HT1080 (cell line): ENCODE results near the gene KDM4B. TPM values are rescaled to one million over a fixed set of nuclear protein-coding genes. Genes with fewer than 3 reads are reported as not detected.

ENCODE experiments used
- DNase-seq: peaks from one replicate; pipeline ENCODE4 v3.0.0-alpha.2; 2015; ENCODE audit warnings: low read depth
- total RNA-seq: library from RNA; depleted of rRNA; stranded (reverse); fragments of >200 nt; shearing (Covaris generic); gene quantifications from 2 replicates; pipeline ENCODE4 v1.2.3, GENCODE V29; 2014

Gene KDM4B
- total RNA-seq, 1 experiment from 2014 or later = 3.1 TPM

DNA sequence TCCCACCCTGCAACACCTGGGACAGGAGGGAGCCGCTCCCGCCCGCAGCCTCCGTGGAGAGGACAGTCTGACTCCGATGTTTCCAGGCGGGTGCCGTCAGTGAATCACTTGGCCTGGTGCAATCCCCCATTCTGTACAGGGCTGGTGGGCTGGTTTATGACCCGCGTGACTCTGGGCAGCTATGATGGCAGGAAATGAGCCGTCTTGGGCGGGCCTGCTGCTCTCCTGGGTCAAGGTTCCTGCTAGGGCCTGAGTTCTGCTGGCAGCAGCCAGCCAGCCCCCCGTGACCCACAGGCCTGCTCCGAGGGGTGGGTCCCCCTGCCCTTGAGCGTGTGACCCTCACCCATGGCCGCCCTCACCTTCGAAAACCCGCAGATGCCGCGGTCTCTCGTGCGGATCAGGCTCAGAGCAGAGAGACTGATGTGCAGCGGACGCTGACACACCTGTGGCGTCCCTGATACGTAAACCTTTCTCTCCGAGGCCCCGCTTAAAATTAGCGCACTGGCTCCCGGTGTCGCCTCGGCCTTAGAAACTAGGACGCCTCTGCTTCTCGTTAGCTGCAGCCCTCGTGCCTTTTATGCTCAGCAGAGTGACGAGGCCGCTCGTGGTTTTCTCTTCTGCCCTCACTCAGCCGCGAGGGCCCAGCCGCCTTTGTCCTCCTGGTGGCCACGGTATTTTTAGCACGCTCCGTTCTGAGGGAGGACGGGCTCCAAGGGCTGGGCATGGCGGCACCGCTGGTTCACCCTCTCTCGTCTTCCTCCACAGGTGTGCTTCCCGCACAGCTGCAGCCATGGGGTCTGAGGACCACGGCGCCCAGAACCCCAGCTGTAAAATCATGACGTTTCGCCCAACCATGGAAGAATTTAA, 63.4 kb downstream of the KDM4B start:
- no peak for DNase-seq

GRCh38 chr19:5035105-5035761, 66.3 kb downstream of the KDM4B start:
- DNase-seq = no peak

DNA sequence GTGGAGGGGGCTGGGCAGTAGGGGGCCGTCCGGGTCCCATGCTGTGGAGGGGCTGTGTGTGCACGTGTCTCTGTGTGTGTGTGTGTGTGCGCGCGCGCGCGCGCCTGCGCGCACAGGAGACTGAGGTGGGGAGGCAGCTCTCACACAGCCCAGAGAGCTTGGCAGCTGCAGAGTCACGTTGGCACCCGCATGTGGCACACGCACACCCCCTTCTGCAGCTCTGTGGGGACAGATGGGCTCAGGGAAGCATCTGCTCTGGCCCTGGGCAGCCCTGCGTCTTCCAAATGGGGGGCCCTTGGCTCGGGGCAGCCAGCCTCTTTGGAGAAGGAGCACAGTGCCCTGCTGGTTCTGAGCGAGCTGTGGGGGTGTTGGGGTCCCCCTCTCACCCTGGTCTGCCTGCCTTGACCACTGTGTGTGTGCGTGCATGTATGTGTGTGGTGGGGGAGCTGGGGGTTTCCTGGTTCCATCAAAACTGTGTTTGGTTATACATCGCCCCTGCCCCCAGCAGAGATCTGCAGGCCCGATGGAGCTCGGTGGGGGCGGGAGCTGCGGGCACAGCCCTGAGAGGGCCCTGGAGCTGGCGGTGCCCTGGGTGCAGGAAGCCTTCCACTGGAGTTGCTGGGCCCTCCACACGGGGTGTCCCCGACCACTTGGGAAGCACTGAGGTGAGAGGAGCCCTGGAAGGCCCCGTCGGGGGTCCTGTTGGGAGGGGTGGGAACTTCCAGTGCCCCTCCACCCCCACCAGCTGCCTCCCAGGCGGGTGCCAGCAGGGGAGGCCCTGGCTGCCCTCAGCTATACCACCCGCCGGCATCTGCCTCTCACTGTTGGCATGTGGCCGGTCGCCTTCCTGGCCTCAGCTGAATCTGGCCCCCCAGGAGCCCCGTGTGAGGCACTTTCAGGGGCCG, 67.1 kb downstream of the KDM4B start:
- no peak for DNase-seq

GRCh38 chr19:5036698-5037563, 68.0 kb downstream of the KDM4B start:
- DNase-seq = no peak

GRCh38 chr19:5037936-5038335, 69.0 kb downstream of the KDM4B start:
- DNase-seq = no peak

DNA sequence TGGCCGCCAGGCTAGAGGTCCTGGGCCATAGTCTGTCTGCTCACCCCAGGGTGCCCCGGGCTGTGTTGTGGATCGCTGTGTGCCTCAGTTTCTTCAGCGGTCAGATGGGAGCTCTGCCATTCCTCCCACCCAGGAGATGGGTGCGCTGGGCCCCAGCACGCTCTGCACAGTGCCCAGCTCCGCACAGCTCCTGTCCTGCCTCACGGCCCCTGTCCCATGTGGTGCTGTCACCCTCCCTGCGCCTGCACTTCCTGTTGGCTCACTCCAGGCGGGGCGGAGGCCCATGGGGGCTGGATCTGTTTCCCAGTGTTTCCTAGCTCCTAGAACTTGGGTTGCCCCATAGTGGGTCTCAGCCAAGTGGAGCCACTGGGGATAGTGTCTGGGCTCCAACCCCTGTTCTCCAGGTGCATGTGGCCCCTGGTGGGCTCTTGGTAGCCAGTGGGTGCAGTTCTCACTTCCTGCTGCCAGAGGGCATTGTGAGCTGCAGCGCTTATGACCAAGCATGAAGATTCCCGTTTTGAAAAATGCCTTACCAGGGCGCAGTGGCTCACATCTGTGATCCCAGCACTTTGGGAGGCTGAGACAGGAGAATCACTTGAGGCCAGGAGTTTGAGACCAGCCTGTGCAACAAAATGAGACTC, 69.8 kb downstream of the KDM4B start:
- DNase-seq = no peak

DNA sequence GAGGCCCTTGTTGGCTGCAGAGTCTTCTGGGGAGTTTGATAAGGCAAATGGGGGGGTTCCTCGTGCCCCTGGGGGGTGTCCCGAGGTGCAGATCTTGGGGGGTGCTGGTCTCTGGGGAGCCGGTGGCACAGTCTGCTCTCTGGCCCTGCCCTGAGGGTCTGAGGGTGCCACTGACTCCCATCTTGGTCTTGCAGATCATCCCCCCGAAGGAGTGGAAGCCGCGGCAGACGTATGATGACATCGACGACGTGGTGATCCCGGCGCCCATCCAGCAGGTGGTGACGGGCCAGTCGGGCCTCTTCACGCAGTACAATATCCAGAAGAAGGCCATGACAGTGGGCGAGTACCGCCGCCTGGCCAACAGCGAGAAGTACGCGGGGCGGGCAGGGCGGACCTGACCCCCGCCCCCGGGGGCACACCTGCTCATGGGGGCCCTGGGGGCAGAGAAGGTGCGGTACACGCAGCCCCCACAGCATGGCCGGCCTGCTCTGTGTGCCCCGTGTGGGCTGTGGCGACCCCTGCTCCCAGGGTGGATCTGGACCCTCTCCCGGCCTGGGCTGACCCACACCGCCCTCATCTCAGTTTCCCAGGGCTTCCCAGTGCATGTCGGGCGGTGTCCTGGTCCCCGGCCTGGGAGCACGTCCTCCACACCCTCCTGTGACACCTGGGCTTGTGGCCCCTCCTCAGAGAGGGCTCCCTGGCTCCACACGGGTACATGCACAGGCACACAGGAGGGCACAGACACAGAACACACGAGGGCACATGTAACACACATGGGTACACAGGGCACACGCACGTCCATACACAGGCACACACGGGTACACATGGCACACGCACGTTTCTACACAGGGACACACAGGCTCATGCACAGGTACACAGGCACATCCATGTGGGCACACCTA, 71.0 kb downstream of the KDM4B start:
- no peak for DNase-seq

GRCh38 chr19:5040544-5041167, 71.7 kb downstream of the KDM4B start:
- no peak for DNase-seq

- no peak for DNase-seq
Observed at GRCh38 chr19:5041168-5041912, 72.4 kb downstream of the KDM4B start.

GRCh38 chr19:5041913-5042187, 72.9 kb downstream of the KDM4B start:
- no peak for DNase-seq

DNA sequence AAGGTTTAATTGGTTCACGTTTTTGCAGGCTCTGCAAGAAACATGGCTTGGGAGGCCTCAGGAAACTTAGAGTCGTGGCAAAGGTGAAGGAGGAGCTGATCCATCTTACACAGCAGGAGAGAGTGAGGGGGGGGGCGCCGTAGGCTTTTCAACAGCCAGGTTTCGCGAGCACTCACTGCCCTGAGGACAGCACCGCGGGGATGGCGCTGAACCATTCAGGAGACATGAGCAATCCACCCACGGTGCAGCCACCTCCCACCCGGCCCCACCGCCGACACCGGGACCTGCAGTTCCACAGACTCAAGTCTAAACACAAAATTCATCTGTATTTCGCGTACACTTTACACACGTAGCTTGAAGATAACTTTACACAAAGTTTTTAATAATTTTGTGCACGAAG, 73.6 kb downstream of the KDM4B start:
- DNase-seq = no peak

DNA sequence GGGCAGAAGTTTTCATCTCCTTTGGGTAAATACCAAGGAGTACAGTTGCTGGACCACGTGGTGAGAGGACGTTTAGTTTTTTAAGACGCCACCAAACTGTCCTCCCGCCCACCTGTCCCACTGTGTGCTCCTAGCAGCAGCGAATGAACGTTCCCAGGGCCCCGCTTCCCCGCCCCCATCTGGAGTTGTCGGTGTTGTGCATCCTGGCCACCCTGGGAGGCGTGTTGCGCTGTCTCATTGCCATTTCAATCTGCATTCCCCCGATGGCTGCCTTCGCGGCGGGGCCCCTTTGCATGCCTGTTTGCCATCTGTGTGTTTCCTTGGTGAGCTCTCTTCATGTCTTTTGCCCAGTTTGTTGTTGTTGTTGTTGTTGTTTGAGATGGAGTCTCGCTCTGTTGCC, 76.1 kb downstream of the KDM4B start:
- DNase-seq = no peak

DNA sequence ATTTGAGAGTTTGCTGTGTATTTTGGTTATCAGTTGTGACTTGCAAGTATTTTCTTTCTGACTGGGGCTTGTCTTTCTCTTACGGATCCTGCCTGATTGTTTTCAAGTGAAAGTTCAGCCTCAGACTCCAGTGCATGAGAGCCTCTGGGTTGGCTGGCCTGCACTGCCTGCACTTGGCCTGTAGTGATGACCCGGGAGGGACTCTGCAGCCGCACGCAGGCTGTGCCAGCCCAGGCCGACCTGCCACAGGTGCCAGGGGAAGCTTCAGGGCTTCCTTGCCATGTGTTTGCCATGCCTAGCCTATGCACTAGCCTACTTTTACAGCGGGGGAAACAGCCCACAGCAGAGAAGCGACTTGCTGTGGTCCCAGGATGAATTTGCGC, 77.0 kb downstream of the KDM4B start:
- DNase-seq = no peak

DNA sequence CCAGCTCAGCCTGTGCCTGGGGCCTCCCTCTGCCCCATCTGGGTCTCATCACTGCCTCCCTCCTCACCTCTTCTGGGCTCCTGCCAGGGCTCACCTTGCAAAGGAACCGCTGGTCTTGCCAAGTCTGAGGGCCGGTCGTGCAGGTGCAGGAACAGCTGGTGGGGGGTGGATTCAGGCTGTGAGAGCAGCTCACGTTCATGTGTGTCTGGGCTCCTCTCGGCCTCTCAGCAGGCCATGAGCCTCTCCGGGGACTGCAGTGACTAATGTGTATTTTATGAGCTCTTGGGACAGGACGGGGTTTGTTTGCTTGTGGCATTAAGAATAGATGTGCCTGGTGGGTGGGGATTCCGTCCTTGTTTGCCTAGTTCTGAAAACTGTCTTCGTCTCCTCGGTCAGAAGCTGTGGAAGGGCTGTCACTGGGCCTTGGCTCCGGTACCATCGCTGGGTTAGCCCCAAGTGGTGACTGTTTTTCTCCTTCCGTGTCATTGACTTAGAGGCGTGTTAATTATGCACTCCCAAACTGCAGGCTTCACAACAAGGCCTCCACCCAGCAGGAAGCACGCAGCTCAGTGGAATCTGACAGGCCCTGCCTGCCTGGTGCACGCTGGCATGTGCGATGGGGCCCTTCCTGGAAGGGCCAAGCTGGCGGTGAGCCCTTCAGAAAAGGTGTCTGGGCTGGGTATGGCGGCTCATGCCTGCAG, 77.6 kb downstream of the KDM4B start:
- DNase-seq = no peak

- no peak for DNase-seq
Observed at GRCh38 chr19:5047251-5047935, 78.5 kb downstream of the KDM4B start.

DNA sequence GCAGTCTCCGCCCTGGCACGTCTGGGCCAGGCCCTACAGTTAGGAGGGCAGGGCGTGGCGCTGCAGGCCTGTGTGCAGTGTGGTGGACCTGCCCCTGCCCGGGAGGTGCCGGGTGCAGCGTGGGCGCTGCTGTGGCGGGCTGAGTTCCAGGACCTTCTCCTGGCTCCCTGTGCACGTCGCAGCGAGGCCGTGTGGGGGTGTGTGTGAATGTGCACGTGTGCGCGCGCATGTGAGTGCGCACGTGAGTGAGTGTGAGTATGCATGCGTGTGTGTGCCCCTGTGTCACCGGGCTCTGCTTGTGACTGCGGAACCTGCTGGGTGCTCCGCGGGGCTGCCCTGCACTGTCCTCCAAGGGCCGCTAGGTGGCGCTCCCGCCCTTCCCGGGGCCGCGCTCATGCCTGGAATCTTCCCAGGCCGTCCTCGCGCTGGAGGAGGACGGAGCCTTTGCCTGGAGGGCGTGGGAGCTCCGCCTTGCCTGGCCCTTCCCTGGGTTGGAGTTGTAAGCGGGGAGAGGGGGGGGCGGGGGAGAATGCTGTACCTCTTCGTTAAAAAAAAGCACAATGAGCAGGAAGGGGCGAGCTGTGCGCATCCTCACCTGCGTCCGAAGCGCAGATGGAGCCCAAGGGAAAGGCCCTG, 79.3 kb downstream of the KDM4B start:
- peak; percentile 61 for DNase-seq
